Inferior parietal cortex (tissue), 1 donor: ENCODE measurements around the gene MTERF4.

Source experiments
- DNase-seq: peaks from one replicate; pipeline ENCODE4 v3.0.0-alpha.2; 2016; ENCODE audit errors: extremely low spot score

The MTERF4 gene

GRCh38 chr2:241088376-241088775 lies 13.7 kb downstream of the MTERF4 start:
- no peak for DNase-seq

DNA sequence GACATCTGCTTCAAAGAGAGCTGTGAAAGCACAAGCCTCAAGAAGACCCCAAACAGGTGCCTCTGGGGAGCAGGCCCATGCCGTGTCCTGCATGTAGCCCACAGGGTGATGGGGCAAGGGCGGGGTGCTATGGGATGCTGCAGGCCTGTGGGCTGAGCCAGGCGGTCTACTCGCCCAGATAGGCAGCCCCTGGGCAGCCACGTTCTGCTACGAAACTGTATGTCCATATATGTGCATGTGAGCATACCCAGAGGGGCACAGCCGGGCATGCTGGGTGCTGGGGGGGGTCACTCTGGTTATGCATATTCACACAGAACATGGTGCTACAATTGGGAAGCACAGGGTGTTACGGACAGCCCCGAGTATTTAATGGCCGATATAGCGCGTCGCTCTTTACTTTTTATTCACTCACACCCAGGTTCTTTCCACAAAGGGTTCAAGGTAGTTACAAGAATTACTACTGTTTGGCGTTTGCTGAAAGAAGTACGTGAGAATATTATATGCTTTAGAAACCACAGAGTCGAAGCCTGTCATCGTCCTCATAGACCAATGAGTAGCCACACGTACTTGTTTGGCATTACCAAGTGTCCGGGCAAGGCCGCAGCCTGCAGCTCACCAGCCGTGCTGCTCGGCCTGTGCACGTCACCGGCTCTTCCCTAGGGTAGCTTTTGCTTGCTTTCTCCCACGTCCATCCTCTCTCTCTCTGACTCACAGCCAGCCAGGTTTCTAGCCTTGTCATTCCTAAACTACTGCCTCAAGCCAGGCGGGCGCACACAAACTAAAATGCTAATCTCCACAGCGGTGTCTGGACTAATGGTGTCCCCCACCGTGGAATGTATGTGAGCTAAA lies 14.4 kb downstream of the MTERF4 start:
- no peak for DNase-seq

DNA sequence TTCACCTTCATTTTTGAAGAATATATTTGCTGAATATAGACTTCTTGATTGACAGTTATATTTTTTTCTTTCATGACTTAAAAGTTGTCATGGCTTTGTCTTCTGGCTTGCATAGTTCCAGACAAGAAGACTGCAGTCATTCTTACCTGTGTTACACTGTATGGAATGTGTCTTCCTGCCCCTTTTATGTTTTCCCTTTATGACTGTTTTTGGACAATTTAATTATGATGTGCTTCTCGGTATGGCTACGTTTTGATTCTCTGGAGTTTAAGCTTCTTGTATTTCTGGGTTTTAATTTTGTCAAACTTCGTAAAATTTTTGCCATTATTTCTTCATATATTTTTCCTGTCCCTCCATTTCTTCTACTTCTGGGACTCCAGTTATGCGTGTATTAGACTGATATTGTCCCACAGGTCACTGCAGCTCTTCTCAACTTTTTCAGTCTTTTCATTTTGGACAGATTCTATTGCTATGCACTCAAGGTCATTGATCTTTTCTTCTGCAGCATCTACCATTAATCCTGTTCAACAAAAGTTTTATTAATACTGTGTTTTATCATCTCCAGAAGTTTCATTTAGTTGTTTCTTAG lies 17.1 kb downstream of the MTERF4 start:
- no peak for DNase-seq

GRCh38 chr2:241083091-241083415 lies 19.0 kb downstream of the MTERF4 start:
- DNase-seq = no peak

DNA sequence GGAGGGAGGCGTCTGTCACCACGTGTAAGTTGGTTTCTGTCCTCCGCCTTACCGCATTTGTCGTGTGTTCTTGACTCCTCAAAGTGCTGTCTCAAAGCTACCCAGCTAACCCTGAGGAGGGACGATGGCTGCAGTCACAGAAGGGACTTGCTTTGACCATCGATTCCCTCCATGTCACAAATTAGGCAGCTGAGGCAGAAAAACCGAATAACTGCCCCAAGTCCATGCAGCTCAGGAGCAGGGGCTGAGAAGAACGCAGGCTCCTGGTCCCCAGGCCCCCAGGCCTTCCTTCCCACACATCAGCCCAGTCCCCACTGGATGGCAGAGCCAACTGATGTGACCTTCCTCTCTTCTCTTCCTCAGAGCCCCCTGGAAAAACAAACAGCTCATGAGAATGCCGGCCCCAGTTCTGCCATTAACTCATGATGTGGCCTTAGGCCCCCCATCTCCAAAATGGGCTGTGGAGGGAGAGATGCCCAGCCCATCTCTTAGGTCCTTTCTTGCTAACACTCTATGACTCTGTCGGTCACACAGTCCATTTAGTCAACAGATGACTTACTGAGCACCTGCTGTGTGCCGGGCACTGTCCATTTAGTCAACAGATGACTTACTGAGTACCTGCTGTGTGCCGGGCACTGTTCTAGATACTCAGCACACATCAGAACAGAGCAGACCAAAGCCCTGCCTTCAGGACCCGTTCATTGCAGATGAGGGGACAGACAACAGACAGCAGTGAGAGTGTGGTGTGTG lies 19.6 kb downstream of the MTERF4 start:
- no peak for DNase-seq

- no peak for DNase-seq
Observed at GRCh38 chr2:241081643-241082340, 20.3 kb downstream of the MTERF4 start.

DNA sequence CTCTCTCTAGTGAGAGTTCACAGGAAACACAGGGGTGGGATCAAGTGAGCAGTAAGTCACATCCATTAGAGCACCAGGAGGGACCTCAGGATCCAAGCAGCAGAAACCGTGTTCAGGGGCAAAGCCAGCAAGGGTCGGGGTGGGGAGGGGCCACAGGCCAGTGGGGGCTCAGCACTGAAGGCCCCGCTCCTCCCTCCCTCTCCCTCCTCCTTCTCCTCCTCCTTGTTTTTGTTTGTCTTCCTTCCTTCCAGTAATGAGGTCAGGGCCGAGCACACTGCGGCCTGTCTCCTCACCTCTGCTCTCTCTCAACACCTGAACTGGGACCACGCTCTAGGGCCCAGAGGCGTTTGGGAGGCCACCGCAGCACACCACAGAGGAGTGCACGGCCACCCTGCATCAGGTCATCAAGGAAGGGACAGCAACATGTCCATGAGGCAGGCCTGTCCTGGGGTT lies 20.9 kb downstream of the MTERF4 start:
- DNase-seq = no peak

DNA sequence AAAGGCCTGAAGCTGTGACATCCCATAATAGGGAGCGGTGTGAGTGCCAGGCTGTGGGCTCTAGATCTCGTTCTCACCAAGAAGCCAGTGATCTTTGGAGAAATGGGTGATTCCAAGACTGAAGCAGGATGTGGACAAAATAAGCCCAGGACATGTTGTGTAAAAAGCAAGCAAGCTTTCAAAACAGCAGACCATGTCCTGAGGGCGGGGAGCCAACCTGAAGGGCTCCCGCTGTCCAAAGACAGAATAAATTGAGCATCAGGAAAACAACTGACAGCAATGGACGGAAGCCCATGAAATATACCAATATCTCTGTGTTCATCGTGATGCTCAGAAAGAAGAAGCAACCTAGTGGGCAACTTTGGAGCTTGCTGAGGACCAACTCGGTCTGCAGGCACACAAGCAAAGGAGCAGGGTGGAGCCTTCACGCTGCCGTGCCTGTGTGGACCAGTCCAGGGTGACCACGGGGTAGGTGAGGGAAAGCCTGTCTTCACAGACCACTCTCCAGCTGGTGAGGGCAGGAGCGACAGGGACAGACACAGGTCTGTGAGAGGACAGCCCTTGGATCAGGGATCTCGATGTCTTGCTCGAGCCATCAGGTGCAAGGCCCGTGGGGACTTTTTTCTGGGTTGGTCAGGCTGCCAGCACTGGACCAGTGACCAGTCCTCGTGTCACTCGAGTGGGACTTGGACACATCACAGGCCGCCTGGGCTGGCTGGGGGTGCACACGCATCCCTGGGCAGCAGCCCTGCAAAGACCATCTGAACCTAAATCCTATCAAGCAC lies 21.5 kb downstream of the MTERF4 start:
- no peak for DNase-seq

- DNase-seq = no peak
Observed at GRCh38 chr2:241074901-241075540, 27.1 kb downstream of the MTERF4 start.

- no peak for DNase-seq
Observed at GRCh38 chr2:241074065-241074818, 27.8 kb downstream of the MTERF4 start.

DNA sequence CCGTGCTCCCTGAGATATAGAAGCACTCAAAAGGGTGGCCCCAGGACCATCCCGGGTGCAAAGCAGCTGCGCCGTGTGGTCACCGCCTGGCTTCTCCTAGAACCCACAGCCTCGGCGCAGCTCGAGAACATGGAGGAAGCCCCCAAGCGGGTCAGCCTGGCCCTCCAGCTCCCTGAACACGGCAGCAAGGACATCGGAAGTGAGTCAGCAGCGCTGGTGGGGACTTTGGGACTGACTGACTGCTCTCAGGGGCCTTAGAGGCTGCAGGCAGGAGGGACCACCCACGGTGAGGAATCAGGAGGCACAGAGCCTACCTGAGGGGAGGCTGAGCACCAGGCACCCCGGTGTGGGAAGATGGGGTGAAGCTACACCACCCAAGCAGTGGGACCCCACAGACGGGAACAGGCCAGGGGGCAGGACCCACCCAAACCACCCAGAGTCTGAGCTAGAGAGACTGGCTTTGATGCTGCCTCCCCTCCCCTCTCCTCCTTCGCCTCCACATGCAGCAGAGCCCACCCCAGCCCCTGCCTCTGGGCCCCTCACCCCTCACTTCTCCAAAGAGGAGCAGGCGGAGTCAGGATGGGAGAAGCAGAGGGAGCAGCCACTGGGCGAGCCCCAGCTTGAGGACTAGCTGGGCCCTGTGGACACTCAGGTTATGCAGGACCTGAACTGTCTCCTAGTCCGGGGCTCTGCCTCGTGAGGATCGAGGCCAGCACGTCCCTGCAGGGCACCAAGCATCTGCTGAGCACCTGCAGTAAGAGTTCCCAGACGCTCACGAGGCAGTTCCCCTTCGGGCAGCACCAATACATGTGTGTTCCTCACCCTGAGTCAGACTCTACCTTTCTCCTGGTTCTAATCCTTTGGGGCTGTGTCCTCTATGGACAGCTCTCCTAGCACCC lies 28.7 kb downstream of the MTERF4 start:
- no peak for DNase-seq

DNA sequence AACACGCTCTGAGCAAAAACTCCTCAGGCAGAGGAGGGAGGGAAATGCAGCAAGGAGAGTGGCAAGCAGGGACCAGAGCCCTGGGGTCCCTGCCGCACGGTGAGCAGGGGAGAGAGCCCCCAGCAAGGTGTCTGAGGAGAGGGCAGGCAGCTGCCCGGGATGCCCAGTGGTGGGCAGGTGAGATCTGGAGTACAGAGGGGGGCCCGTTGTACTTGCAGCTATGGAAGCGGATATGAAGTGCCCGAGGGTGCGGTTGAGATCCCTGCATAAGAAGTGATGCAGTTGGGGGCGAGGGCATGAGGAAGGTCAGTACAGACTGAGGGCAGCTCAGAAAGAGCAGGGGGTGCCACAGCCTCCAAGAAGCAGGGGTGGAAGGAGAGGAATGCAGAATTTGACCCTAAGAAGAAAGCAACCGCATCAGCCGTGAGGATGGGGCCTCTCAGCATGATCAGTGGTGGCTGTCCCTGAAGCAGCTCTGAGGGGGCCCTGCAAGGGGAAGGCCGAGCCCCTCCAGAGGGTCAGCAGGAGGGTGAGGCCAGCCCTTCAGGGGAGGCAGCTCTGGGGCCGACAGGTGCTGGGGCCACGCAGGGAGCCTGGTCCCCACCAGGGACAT lies 29.4 kb downstream of the MTERF4 start:
- DNase-seq = no peak

GRCh38 chr2:241072151-241072550 lies 29.9 kb downstream of the MTERF4 start:
- no peak for DNase-seq

DNA sequence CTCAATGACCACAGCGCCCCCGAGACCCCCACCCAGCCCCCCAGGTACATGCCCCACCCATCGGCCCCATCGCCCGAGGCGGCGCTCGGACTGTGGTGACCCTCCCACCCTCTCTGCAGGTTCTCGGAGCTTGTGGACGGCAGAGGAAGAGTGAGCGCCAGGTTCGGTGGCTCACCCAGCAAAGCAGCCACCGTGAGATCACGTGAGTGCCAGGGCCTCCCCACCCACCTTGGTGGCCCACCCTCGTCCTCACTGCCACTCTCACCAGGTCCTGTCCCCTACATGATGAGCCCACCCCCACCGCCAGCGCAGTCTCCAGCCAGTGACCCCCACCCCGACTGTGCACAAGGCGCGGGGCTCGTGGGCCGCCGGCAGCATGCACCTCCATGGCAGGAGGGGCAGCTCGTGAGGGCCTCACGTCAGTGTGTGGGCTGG lies 30.4 kb downstream of the MTERF4 start:
- no peak for DNase-seq

DNA sequence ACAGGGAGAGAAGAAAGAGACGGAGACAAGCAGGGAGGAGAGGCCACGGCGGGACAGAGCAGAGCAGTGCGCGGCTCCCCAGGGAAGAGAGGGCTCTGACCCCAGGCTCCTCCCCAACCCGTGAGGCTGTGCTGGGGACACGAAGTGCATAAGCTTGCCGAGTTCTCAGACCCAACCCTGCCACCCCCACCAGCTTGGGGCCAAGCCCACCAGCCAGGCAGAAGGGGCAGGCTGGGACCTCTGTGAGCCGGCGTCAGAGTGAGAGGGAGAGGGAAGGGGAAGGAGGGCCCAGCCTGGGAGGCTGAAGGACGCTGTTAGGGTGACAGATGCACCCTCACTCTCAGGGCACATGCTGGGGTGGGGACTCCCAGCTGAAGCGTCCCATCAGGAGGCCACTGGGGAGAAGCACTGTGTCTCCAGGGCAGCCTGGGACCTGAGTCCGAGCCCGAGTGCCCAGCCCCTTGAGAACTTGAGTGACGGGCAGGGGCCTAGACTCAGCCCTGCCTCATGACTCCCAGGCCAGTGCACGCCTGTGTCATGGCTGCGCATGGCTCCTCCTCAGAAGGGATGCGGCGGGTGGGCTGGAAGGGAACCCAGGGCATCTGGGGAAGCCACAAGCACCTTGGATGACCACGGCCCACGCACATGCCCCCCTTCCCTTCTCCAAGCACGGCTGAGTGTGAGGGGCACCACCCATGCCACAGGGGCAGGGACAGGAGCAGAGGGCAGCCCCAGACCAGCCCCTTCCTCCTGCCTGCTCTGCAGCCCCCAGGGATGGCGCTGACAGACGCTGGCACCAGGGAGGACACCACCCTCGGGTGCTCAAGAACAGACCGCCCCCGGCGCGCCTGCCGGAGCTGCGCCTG lies 31.0 kb downstream of the MTERF4 start:
- no peak for DNase-seq

GRCh38 chr2:241070361-241070760 lies 31.7 kb downstream of the MTERF4 start:
- no peak for DNase-seq

DNA sequence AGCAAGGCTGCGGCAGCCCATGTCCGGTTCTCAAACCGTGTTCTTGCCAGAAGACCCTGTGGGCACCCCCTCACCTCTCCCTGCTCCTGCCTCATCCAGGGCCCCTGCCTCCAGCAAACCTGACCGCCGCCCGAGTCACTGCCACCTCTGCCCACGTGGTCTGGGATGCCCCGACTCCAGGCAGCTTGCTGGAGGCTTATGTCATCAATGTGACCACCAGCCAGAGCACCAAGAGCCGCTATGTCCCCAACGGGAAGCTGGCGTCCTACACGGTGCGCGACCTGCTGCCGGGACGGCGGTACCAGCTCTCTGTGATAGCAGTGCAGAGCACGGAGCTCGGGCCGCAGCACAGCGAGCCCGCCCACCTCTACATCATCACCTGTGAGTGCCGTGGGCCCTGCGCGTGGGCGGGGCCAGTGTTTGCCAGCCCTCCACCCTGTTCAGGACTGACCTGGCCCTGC lies 32.2 kb downstream of the MTERF4 start:
- DNase-seq = no peak
